Inflammatory macrophage treated with lipopolysaccharide for 4 hours (primary cell): ENCODE results near the gene A4GALT.
"Not testable (repeated sequence)": the region's sequence is repeated elsewhere in the genome, so short reads cannot be mapped to it uniquely, and the experiment has no call there.

ENCODE experiments used
- DNase-seq: peaks from one replicate; pipeline ENCODE4 v3.0.0-alpha.2; 2020

A4GALT gene, protein sequence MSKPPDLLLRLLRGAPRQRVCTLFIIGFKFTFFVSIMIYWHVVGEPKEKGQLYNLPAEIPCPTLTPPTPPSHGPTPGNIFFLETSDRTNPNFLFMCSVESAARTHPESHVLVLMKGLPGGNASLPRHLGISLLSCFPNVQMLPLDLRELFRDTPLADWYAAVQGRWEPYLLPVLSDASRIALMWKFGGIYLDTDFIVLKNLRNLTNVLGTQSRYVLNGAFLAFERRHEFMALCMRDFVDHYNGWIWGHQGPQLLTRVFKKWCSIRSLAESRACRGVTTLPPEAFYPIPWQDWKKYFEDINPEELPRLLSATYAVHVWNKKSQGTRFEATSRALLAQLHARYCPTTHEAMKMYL

DNA sequence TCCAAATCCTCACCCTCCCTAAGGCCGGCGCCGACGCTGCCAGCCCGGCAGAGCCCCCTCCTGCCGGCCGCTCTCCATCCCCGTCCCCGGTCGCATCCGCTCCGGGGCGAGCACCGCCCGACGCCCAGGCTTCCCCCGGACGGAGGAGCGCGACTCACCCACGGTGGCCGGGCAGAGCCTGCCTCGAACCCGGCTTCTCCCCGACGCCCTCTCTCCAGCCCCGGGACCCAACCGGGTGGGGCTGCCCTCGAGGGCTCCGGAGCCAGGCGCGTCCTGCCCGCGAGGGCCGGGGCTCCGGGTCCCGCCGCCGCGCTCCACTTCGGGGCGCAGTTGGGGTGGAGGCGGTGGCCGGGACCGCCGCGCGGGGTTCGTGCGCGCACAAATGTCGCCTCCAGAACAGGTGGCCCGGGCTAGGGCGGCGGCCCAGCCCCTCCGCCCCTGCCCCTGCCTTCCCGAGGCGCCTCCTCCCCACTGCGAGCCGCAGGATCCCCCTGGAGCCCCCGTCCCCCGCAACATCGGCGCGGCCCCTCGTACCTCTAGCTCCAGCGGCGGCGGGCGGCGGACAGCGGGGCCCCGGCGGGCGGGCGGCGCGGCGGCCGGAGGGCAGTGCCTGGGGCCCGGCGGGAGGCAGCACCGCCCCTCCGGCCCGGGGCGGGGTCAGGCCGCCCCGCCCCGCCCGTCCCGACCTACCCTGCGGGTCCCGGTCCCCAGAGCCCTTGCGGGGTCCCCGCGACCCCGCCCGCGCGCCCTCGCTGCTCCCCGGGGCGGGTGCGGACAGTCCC, at the start of gene A4GALT:
TSS of gene A4GALT (minus strand) at position 608 of the 782 bp plus-strand sequence. CDS start 26,919 bp downstream, outside the sequence.
- DNase-seq, result peak; percentile 11

DNA sequence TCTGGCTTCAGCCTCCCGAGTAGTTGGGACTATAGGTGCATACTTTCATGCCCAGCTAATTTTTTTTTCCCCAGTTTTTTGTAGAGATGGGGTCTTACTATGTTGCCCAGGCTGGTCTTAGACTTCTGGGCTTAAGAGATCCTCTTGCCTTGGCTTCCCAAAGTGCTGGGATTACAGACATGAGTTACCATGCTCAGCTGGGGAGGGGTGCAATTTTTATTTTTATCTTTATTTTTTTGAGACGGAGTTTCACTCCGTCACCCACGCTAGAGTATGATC, 49.7 kb upstream of the A4GALT start:
- DNase-seq, result no peak

DNA sequence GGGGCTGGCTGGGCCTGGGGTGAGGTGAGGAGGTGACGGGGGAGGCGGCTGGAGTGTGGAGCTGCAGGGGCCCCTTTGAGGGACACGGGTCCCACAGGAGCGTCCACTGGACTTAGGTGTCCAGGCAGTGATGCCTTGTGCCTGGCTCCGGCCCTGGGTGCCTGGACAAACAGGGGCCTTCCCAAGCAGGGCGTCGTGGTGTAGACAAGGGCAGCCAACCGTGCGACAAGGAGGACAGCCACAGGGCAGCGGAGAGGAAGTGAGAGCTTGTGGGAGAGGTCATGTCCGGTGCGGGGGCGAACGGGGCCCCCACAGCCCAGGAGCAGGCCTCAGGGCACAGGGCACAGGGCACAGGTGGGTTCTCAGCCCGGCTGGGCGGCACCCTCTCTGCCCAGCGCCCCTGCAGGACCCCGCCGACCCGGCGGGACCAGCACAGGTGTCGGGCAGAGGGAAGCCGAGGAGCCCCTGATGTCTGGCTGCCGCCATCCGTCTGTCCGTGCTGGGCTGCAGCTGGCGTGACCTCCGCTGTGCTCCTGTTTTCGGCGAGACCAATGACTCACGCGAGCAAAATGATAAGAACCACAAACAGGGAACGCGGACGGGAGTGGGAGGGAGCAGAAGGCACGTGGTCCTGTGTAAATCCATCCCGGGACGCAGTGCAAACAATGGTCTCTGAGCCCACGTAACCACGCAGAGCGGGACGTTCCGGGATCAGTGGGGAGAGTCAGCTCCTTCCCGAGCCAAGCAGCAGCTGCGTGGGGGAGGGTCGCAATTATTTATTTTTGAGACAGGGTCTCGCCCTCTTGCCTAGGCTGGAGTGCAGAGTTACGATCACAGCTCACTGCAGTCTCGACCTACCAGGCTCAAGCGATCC, 49.1 kb upstream of the A4GALT start:
- DNase-seq, result peak; percentile 63

DNA sequence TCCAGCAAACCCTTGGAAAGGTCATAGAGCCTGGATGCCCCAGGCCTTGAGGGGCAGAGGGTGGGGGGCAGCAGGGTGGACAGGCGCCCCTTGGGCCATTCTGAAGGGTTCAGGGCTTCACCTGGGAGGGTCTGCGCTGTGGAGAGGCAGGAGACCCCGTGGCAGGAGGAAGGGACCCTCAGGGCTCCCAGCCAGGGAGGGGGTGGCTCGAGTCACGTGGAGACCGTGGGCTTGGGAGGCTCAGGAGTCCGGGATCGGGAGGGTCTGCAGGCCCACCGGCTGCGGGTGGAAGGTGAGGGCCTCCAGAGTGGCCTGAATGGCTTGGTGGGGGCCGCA, 48.5 kb upstream of the A4GALT start:
- DNase-seq, result no peak

DNA sequence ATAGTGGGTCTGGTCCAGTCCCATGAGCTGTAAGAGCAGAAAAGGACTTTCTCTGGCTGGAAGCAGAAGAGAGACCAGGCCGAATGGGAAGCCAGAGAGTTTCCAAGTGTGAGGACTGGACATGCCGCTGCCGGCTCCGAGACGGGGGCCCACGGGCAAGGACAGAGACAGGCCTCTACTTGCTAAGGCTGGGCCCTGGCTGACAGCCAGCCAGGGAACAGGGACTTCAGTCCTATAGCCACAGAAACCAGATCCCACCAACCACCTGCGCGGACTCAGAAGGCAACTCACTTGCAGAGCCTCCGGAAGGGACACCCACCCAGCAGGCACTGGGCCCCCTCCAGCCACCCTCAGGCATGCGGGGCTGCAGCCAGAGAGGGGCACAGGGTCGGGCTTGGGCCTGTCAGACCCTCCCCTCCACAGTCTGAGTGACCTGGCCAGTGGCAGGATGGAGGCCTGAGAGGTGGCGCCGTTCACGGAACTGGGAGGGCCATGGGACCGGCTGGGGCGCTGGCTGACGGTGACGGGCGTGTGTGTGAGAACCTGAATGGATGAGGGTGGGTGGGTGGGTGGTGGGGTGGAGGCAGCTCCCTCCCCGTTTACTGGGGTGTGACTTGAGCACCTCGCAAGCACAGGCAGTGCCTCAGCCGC, 47.8 kb upstream of the A4GALT start:
- DNase-seq, result no peak

DNA sequence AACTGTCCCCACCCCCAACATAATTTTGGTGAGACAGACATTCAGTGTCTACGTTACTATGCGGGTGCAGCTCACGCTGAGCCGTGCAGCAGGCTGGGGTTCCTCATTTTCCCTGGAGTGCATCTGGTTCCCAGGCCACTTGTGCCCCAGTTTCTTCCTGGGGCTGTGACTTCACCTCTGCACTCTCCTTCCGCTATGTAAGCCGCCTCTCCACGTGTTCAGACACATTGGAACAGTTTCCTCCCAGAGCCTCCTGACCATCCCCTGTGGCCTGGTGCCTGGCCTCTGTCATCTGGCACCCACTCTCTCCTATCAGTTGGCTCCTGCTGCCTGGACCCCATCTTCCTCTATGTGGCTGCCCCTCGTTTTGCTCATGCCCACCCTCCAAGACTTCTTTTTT, 46.2 kb upstream of the A4GALT start:
- peak; percentile 79 for DNase-seq

DNA sequence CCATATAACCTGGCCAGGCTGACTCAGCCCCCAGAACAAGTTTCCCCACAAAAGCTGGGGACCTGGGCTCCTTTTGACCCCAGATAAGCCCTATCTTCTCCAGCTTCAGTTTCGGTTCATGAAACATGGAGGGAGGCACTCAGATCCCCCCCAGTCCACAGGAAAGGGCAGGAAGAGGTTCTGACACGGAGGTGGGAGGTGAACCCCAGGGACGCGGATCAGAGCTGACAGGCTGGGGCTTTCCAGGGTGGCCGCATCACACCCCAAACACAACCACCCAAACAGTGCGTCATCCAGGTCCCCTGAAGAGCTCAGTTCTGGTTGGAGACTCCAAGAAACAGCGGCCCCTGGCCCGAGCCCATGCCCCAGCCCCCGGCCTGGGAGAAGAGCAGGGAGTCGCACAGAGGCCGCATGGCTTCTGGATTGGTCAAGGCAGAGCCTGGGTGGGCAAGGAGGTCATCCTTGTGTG, 44.3 kb upstream of the A4GALT start:
- DNase-seq, result no peak

DNA sequence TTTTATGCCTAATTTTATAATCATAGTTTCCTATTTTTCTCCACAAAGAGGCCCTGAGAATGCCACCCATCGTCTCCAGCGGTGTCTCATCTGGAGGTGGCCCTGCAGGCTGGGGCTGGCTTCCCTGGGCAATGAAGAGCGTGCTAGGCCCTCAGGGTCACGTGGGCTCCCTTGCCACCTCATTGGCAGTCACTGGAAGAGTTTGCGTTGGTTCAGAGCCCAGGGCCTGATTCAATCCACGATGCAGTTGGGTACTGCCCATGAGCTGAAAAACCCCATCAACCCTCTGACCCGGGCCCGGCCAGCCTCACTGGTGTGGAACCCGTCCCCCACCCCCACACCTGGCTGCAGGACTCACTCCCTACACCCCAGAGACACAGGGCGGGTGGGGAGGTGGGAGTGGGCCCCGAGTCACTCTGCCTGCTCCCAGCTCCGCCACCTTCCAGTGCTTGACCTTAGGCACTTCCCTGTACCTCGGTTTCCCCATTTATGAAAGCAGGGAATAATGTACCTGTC, 43.4 kb upstream of the A4GALT start:
- no peak for DNase-seq

DNA sequence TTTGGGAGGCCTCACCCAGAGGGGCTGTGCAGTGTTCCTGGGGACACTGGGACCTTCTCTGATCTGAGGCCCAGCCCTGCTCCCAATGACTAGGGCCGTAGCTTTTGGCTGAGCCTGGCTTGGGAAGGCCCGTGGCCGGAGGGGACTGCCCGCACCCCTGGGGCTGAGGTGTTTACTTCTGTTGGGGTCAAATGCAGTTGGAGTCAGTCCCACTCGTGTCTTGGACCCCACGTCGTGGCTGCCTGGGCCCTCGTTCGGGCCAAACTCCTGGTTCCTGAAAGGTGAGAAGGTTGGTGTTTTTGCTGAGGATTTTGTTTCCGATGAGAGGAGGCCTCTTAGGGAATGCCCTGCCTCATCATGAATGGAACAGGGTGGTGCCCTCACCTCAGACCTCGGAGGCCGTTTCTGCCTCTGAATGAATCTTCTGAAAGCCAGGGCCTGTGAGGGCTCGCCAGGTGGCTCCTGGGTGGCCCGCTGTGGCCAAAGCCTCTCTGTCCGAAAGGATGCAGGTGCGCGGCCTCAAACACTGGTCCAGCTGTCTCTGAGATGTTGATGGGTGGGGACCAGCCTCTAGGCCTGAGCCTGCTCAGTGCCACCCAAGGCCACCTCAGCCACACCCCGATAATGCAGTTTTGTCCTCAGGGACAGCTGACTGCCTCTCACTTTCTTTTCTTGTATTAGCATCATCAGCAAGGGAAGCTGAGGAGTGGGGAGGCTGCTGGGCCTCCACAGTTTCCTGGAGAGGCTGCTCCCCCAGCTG, 40.3 kb upstream of the A4GALT start:
- no peak for DNase-seq

DNA sequence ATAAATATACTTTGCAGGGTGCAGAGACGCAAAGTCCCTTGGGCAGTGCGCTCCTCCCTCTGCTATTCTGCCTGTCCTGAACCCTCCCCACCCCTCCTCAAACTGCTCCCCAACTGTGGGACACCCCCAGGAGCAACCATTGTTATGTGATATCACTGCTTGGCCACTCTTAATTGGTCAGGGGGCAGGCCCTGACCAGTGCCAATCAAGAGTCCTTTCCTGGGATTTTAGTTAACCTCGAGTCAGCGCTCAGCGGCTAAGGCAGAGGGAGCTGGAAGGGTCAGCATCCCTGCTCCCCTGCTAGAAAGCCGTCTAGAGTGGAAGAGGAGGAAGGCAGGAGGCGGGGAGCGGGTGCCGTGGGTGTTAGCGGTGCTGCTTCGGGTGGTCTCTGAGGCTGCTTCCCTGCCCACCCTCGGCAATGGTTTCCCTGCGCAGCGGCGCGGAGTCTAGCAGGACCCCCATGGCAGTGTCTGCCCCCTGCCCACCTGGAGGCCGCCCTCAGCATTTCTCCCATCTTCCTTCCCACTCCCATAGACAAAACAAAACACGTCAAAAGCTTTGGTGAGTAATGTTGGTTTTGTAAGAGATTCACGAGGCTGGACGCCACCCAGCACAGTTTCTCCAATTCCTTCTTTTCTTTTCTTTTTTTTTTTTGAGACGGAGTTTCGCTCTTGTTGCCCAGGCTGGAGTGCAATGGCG, 38.4 kb upstream of the A4GALT start:
- peak; percentile 33 for DNase-seq

DNA sequence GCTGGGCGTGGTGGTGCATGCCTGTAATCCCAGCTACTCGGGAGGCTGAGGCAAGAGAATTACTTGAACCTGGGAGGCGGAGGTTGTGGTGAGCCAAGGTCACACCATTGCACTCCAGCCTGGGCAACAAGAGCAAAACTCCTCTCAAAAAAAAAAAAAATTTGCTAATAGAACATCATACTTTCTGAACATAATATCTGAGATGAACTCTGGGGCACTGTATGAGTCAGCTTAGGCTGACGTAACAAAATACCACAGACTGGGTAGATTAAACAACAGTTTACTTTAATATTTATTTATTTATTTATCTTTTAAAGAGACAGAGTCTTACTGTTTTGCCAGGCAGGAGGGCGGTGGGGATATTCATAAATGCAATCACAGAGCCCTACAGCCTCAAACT, 34.9 kb upstream of the A4GALT start:
- peak; percentile 68 for DNase-seq

DNA sequence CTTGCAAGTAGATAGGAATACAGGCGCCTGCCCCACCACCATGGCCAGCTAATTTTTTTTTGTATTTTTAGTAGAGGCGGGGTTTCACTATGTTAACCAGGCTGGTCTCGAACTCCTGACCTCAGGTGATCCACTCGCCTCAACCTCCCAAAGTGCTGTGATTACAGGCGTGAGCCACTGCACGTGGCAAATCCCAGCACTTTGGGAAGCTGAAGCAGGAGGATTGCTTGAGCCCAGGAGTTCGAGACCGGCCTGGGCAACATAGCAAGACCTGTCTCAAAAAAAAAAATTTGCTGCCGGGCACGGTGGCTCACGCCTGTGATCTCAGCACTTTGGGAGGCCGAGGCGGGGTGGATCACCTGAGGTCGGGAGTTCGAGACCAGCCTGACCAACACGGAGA, 34.5 kb upstream of the A4GALT start:
- not testable (repeated sequence) for DNase-seq

DNA sequence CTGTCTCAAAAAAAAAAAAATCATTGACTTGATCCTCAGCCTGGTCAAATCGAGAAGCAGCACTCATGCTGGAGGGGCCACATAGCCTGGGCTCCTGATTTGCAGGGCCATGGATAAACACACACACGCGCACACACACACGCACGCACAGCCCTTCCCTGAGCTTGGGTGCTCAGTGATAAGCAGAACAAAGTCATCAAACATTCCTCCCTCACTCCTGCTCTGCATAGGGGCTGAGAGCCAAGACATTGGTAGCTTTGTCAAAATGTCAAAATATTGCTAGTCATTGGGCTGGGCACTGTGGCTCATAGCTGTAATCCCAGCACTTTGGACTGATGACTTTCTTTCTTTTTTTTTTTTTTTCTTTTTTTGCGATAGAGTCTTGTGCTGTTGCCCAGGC, 34.0 kb upstream of the A4GALT start:
- no peak for DNase-seq

DNA sequence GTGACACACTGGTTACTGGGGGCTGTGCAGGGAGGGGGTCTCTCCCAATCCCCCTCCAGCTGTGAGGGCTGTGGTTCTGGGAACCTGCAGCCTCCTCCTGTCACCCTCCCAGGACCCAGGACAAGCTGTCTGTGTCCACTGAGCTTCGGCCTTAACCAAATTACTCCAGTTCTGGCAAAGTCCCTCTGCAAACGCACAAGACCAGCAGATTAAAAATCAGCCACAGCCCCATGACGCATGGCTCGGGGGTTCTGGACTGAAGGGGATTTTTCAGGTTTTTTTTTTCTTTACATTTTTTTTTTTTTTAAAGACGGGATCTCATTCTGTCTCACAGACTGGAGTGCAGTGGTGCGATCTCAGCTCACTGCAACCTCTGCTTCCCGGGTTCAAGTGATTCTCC, 32.2 kb upstream of the A4GALT start:
- no peak for DNase-seq

DNA sequence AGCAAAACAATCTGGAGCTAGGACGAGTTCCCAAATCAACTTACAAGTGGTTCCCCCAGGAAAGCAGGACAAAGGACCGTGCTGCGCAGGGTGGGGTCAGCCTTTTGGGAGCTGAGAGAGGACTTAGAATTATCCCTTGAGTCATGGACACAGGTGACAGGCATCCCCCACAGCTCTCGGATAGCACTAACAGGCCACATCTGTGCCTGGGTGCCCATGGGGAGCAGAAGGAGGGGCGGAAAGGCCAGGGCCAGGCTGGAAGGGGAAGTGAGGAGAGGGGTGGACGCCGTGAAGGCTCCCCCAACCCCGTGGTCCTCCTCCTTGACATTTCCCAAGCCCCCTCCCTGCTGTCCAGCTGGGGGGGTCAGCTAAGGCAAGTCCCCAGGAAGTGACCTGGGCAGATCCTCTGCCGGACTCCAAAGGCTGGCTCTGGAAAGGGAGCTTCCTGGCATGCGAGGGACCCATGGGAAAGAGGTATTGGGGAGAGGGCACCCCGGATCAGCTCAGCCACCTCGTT, 31.6 kb upstream of the A4GALT start:
- no peak for DNase-seq

DNA sequence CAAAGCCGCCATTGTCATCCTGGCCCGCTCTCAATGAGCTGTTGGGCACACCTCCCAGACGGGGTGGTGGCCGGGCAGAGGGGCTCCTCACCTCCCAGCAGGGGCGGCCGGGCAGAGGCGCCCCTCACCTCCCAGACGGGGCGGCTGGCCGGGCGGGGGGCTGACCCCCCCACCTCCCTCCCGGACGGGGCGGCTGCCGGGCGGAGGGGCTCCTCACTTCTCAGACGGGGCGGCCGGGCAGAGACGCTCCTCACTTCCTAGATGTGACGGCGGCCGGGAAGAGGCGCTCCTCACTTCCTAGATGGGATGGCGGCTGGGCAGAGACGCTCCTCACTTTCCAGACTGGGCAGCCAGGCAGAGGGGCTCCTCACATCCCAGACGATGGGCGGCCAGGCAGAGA, 29.8 kb upstream of the A4GALT start:
- DNase-seq, result not testable (repeated sequence)

DNA sequence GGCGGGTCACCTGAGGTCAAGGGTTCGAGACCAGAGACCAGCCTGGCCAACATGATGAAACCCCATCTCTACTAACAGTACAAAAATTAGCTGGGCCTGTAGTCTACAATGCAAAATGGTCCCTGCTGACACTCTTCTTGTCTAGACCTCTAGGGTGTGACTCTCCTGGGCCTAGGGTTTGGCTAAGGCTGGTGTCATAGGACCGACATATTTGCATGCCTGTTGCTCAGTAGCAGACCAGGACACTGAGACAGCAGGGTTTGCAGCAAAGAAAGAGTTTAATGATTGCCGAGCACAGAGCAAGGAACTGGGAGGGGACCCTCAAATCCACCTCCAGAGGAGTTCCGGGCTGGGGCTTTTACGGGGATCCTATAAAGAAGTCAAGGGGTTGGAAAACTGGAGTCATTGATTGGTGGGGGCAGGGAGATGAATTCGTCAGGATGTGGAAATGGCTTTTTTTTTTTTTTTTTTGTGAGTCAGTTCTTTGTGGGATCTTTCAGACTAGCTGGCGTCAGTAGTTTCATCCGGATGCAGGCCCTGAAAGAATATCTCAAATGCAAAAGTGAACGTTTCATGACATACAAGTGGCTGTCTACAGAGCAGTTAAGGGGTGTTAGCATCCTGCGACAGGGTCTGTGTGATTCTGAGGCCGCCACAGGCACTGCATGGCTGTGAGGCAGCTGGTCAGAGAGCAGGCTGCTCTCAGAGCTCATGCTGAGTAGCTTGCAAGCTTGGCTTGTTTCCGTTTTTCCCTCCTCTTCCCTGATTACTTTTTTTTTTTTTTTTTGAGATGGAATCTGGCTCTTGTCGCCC, 27.2 kb upstream of the A4GALT start:
- DNase-seq, result no peak

DNA sequence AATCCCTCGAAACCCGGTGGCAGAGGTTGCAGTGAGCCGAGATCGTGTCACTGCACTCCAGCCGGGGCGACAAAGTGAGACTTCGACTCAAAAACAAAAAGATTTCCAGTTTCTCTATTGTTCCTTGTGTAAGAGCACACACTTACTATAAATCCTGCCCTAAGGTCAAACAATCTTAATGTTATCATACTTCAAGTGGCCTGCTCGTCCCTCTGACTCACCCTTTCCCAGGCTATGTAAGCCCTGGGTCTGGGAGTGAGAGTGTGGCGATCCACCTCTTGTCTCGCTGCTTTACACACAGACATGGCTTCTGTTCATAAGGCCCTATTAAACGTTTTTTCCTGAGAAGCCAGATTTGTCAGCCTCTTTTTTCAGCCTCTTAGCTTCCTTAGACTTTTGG, 24.4 kb upstream of the A4GALT start:
- DNase-seq, result no peak

DNA sequence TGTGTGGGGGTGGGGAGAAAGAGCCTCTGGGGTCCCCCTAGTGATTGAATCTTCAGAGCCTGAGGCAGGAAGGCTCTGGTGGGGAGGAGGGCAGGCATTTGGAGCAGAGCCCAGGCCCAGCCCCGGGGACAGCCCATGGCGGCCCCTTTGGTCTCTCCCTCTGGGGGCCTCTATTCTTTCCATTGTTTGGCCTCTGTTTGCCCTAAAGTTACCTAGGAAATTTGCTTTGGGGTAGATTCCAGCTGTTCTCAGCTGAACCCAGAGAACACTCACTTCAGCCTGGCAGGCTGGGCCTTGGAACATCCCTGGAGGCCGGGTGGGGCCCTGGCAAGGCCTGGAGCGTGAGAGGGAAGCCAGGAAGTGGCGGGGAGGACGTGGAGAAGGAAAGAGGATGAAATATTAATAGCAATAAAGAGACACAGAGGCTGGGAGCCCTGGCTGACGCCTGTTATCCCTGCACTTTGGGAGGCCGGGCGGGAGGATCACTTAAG, 22.9 kb upstream of the A4GALT start:
- DNase-seq, result no peak

DNA sequence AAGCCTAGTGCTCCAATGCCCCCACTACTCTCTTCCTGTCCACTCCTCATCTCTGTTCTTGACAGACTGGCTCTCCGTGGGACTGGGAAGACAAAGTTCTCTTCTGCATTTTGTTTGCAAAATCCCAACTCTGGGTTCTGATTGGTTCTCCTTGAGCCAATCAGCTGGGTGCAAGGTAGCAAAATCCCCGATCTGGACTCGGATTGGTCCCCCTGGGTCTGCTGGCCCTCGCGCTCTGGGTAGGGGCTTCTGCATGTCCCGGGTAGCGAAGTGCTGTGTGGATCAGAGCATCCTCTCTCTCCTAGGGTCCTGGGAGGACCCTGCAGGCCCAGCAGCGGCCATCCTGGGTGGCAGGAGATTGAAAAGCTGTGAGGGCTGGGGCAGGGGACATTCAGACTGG, 22.3 kb upstream of the A4GALT start:
- DNase-seq, result no peak
